Skin epidermis (tissue), 12 donors: ENCODE data around the gene GOLGA8M.
"Not testable (repeated sequence)": the region's sequence is repeated elsewhere in the genome, so short reads cannot be mapped to it uniquely, and the experiment has no call there.

Experiments
- H3K27ac ChIP-seq, 21 experiments: fragments of 200-600 bp; sonication (generic) in 11 of 21; one replicate each; pipeline ENCODE4 v1.5.0; 2020; ENCODE audit warnings: mild to moderate bottlenecking in 3 of 21, inconsistent platforms in 2 of 21, moderate library complexity in 2 of 21
- H3K4me3 ChIP-seq, 7 experiments: fragments of 200-600 bp; sonication (generic) in 2 of 7; one replicate each; pipeline ENCODE4 v1.5.0; 2020; ENCODE audit warnings: inconsistent platforms in 2 of 7, mild to moderate bottlenecking in 2 of 7, moderate library complexity in 1 of 7

GOLGA8M gene

GRCh38 chr15:28712270-28712669, at the start of gene GOLGA8M:
Gene GOLGA8M, minus strand, starts transcription at chr15:28712421. Its CDS starts 98 bp downstream, at chr15:28712323.
- not testable (repeated sequence) for H3K27ac ChIP-seq

GRCh38 chr15:28742890-28743289, 30.7 kb upstream of the GOLGA8M start:
- H3K27ac ChIP-seq = not testable (repeated sequence)

More at GRCh38 chr15:28712270-28712669, at the start of gene GOLGA8M:
- H3K4me3 ChIP-seq = not testable (repeated sequence)

GRCh38 chr15:28738590-28739292, 26.5 kb upstream of the GOLGA8M start:
- H3K27ac ChIP-seq = peak overlapping the region in 3 of 21 experiments; percentile 53 to 77 (median 60)
- peak overlapping the region in 2 of 7 experiments; percentile 16 to 59 for H3K4me3 ChIP-seq

More at GRCh38 chr15:28742890-28743289, 30.7 kb upstream of the GOLGA8M start:
- H3K4me3 ChIP-seq = not testable (repeated sequence)

GRCh38 chr15:28738200-28738561, 26.0 kb upstream of the GOLGA8M start:
- peak overlapping the region in 12 of 21 experiments; percentile 26 to 83 (median 74) for H3K27ac ChIP-seq
- H3K4me3 ChIP-seq = peak overlapping the region; percentile 27 to 59 (median 37)

- Histone ChIP-seq H3K27ac (peak overlapping the region in 15 of 21 experiments; percentile 29 to 83 (median 62)), H3K4me3 (peak overlapping the region; percentile 27 to 59 (median 37))
These were observed 25.4 kb upstream of the GOLGA8M start for GRCh38 chr15:28737521-28738199.

- not testable (repeated sequence) for H3K4me3 ChIP-seq, H3K27ac ChIP-seq
These were observed 15.8 kb upstream of the GOLGA8M start for GRCh38 chr15:28728061-28728460.

GRCh38 chr15:28727026-28727425, 14.8 kb upstream of the GOLGA8M start:
- not testable (repeated sequence) for H3K4me3 ChIP-seq, H3K27ac ChIP-seq

- Histone ChIP-seq H3K27ac (no peak overlapping the region), H3K4me3 (no peak overlapping the region)
These were observed 13.9 kb upstream of the GOLGA8M start for GRCh38 chr15:28726102-28726501.

GRCh38 chr15:28725556-28725955, 13.3 kb upstream of the GOLGA8M start:
- H3K4me3 ChIP-seq = no peak overlapping the region
- H3K27ac ChIP-seq = no peak overlapping the region

- not testable (repeated sequence) for H3K27ac ChIP-seq, H3K4me3 ChIP-seq
These were observed 11.8 kb upstream of the GOLGA8M start for GRCh38 chr15:28723986-28724385.

GRCh38 chr15:28719626-28720025, 7.4 kb upstream of the GOLGA8M start:
- not testable (repeated sequence) for H3K4me3 ChIP-seq, H3K27ac ChIP-seq

- H3K4me3 ChIP-seq, H3K27ac ChIP-seq: not testable (repeated sequence)
These were observed 6.4 kb upstream of the GOLGA8M start for GRCh38 chr15:28718576-28718975.

GRCh38 chr15:28714176-28714575, 2.0 kb upstream of the GOLGA8M start:
- not testable (repeated sequence) for H3K27ac ChIP-seq, H3K4me3 ChIP-seq

GRCh38 chr15:28703927-28704326, 8.3 kb downstream of the GOLGA8M start:
- not testable (repeated sequence) for H3K4me3 ChIP-seq, H3K27ac ChIP-seq

GRCh38 chr15:28702427-28702826, 9.8 kb downstream of the GOLGA8M start:
- H3K27ac ChIP-seq, H3K4me3 ChIP-seq: not testable (repeated sequence)

- not testable (repeated sequence) for H3K4me3 ChIP-seq, H3K27ac ChIP-seq
These were observed 18.0 kb downstream of the GOLGA8M start for GRCh38 chr15:28694006-28694751.

GRCh38 chr15:28693021-28693420, 19.2 kb downstream of the GOLGA8M start:
- not testable (repeated sequence) for H3K27ac ChIP-seq, H3K4me3 ChIP-seq

GRCh38 chr15:28673533-28673932, 38.7 kb downstream of the GOLGA8M start:
- not testable (repeated sequence) for H3K4me3 ChIP-seq, H3K27ac ChIP-seq

- H3K27ac ChIP-seq, H3K4me3 ChIP-seq: not testable (repeated sequence)
These were observed 40.1 kb downstream of the GOLGA8M start for GRCh38 chr15:28672122-28672521.

- not testable (repeated sequence) for H3K27ac ChIP-seq, H3K4me3 ChIP-seq
These were observed 45.8 kb downstream of the GOLGA8M start for GRCh38 chr15:28666402-28666801.
